ENCODE data around the gene ARSA.

Gene ARSA

GRCh38 chr22:50627642-50628542, at the start of gene ARSA (continued):
- peak; percentile 59; the same call in 1 of the 2 replicates for TF ChIP-seq CTCF (tag by site-specific recombination; IDR thresholded peaks at IDR 0.05)
- TF ChIP-seq SP3 (tag by site-specific recombination; IDR thresholded peaks at IDR 0.05): peak; percentile 52
- TF ChIP-seq REST (tag by site-specific recombination; IDR thresholded peaks at IDR 0.05): peak; percentile 50; the same call in 1 of the 2 replicates
- peak; percentile 58; the same call in 1 of the 2 replicates for TF ChIP-seq BCL11B (tag by site-specific recombination; IDR thresholded peaks at IDR 0.05; ENCODE audit: low read depth)
- no peak for TF ChIP-seq ZNF580 (tag by site-specific recombination; IDR thresholded peaks at IDR 0.05)
- no peak for TF ChIP-seq ZNF2 (tag by site-specific recombination; IDR thresholded peaks at IDR 0.05)
- peak; percentile 67; the same call in 1 of the 2 replicates for TF ChIP-seq ZBTB20 (tag by site-specific recombination; IDR thresholded peaks at IDR 0.05)
- TF ChIP-seq ZBTB11 (tag by site-specific recombination; conservative IDR thresholded peaks at IDR 0.05; ENCODE audit: low read depth): peak; percentile 74
- TF ChIP-seq HIC1 (tag by site-specific recombination; IDR thresholded peaks at IDR 0.05): 0 out of 2 replicates have a peak, but pooled peaks have one; percentile 34
- 0 out of 2 replicates have a peak, but pooled peaks have one; percentile 21 for TF ChIP-seq PRDM4 (tag by site-specific recombination; IDR thresholded peaks at IDR 0.05)
